GM18951 (cell line): ENCODE measurements around the gene ARHGEF28.

ENCODE experiments used
- POLR2A ChIP-seq: IDR thresholded peaks from 4 replicates; pipeline ENCODE4 v1.6.1; 2011; ENCODE audit warnings: mild to moderate bottlenecking; ENCODE audit not compliant: insufficient read length, insufficient read depth; ENCODE audit errors: extremely low read depth
- in situ Hi-C: fragments of 300-500 bp; cut with MboI; formaldehyde crosslinking; loops from one replicate; pipeline ENCODE4 v1.12.0; 2022; ENCODE audit warnings: low sequenced_read_pairs, mixed read lengths, inconsistent platforms; ENCODE audit not compliant: unreplicated experiment

Gene ARHGEF28

GRCh38 chr5:73649926-73650325 is 23.9 kb downstream of the ARHGEF28 start:
- in situ Hi-C loops: no loop called here
- TF ChIP-seq POLR2A: no peak

- in situ Hi-C loops: no loop called here
- TF ChIP-seq POLR2A: no peak
Observed at GRCh38 chr5:73652391-73652790, 26.4 kb downstream of the ARHGEF28 start.

GRCh38 chr5:73654171-73654811 is 28.3 kb downstream of the ARHGEF28 start:
- no peak for TF ChIP-seq POLR2A

GRCh38 chr5:73654819-73655318 is 28.9 kb downstream of the ARHGEF28 start:
- in situ Hi-C loops: no loop called here
- TF ChIP-seq POLR2A: no peak

More at GRCh38 chr5:73654171-73654811, 28.3 kb downstream of the ARHGEF28 start:
- in situ Hi-C loops: no loop called here

- in situ Hi-C loops: no loop called here
- no peak for TF ChIP-seq POLR2A
Observed at GRCh38 chr5:73655521-73656160, 29.6 kb downstream of the ARHGEF28 start.

- no peak for TF ChIP-seq POLR2A
- in situ Hi-C loops: no loop called here
Observed at GRCh38 chr5:73661753-73662152, 35.8 kb downstream of the ARHGEF28 start.

GRCh38 chr5:73663161-73663859 is 37.3 kb downstream of the ARHGEF28 start:
- TF ChIP-seq POLR2A: no peak
- in situ Hi-C loops: no loop called here

- in situ Hi-C loops: no loop called here
- TF ChIP-seq POLR2A: no peak
Observed at GRCh38 chr5:73663860-73664240, 37.9 kb downstream of the ARHGEF28 start.

GRCh38 chr5:73664796-73665195 is 38.8 kb downstream of the ARHGEF28 start:
- TF ChIP-seq POLR2A: no peak
- in situ Hi-C loops: no loop called here

- no peak for TF ChIP-seq POLR2A
- in situ Hi-C loops: no loop called here
Observed at GRCh38 chr5:73666891-73667290, 40.9 kb downstream of the ARHGEF28 start.

- in situ Hi-C loops: no loop called here
Observed at GRCh38 chr5:73668017-73668416, 42.0 kb downstream of the ARHGEF28 start.

GRCh38 chr5:73668486-73669111 is 42.6 kb downstream of the ARHGEF28 start:
- in situ Hi-C loops: no loop called here
- no peak for TF ChIP-seq POLR2A

More at GRCh38 chr5:73668017-73668416, 42.0 kb downstream of the ARHGEF28 start:
- TF ChIP-seq POLR2A: no peak

- no peak for TF ChIP-seq POLR2A
- in situ Hi-C loops: no loop called here
Observed at GRCh38 chr5:73670731-73671130, 44.7 kb downstream of the ARHGEF28 start.

GRCh38 chr5:73672132-73672531 is 46.1 kb downstream of the ARHGEF28 start:
- no peak for TF ChIP-seq POLR2A
- in situ Hi-C loops: no loop called here

GRCh38 chr5:73673161-73673591 is 47.2 kb downstream of the ARHGEF28 start:
- in situ Hi-C loops: no loop called here
- TF ChIP-seq POLR2A: no peak
